Motor neuron (in vitro differentiated cells): ENCODE measurements around the gene ASPM. TPM values are rescaled to one million over a fixed set of nuclear protein-coding genes. Genes with fewer than 3 reads are reported as not detected.
"Not testable (repeated sequence)": the region's sequence is repeated elsewhere in the genome, so short reads cannot be mapped to it uniquely, and the experiment has no call there.

Experiments
- ATAC-seq, 8 experiments: fragments of 200-7000 bp; cut with Tn5 transposase; replicated peaks in 6 of 8; 2 replicates each; pipeline ENCODE4 v1.8.0; 2021; ENCODE audit warnings: mild to moderate bottlenecking in 8 of 8, moderate library complexity in 8 of 8
- H3K27ac ChIP-seq, 2 donors: fragments of 250-450 bp; sonication (Bioruptor Pico); 2 replicates each; pipeline ENCODE4 v1.9.0; 2021; ENCODE audit warnings: antibody characterized with exemption in 2 of 2, mild to moderate bottlenecking in 2 of 2, moderate library complexity in 1 of 2
- H3K4me1 ChIP-seq, 2 donors: fragments of 250-450 bp; sonication (Bioruptor Pico); replicated peaks in 1 of 2; 2 replicates each; pipeline ENCODE4 v1.6.1; 2021; ENCODE audit warnings: antibody characterized with exemption in 2 of 2, mild to moderate bottlenecking in 2 of 2, moderate library complexity in 1 of 2
- H3K4me3 ChIP-seq, 5 donors: fragments of 250-450 bp; sonication (Bioruptor Pico); 2 replicates each; pipeline ENCODE4 v1.9.0; 2021; ENCODE audit warnings: antibody characterized with exemption in 5 of 5, mild to moderate bottlenecking in 5 of 5, moderate library complexity in 4 of 5
- WGBS, 10 experiments: fragments of 450-650 bp; shearing (Covaris generic); methylation state at CpG; one replicate each; pipeline ENCODE4 v1.0.0; 2022; 5-methylcytosine and 5-hydroxymethylcytosine counted together
- in situ Hi-C, 9 experiments: fragments of 400-800 bp; cut with MboI; loops; one replicate each; pipeline ENCODE4 v1.15.0; 2021; ENCODE audit warnings: low sequenced_read_pairs in 9 of 9, low pct_unique_long_range_greater_than_20kb in 2 of 9; ENCODE audit not compliant: unreplicated experiment in 9 of 9
- total RNA-seq, 8 experiments: library from RNA; unstranded; fragments of 300-600 nt; gene quantifications; 2 replicates each; pipeline versions ENCODE4 v1.2.3 to v1.2.4, GENCODE V29; 2022

Gene ASPM
- total RNA-seq, 8 experiments from 2014 or later, result 0.15 to 55.5 (median 3.1) TPM

- Histone ChIP-seq H3K4me1 (no peaks in the 10 kb centered on the region), H3K27ac (no peak overlapping the region), H3K4me3 (no peak overlapping the region)
- in situ Hi-C loops, result no loop called here
- no peak for ATAC-seq
These were observed 97.4 kb downstream of the ASPM start for GRCh38 chr1:197049100-197049499.

GRCh38 chr1:197042676-197043341 is 103.7 kb downstream of the ASPM start:
- in situ Hi-C loops, result no loop called here
- WGBS, 10 experiments, result 14 to 100% (median 62%) methylated on average over 1 to 4 of the region's 4 CpGs
- no peaks in the 10 kb centered on the region for H3K4me1 ChIP-seq
- H3K4me3 ChIP-seq, result no peak overlapping the region
- peak in 2 of 8 experiments; percentile 16 to 73 for ATAC-seq
- no peak overlapping the region for H3K27ac ChIP-seq

- in situ Hi-C loops, result no loop called here
- H3K27ac ChIP-seq, result no peak overlapping the region
- no peak overlapping the region for H3K4me3 ChIP-seq
- WGBS, 10 experiments, result 23 to 91% (median 85%) methylated on average over 5 to 7 of the region's 7 CpGs
- ATAC-seq, result no peak
- no peaks in the 10 kb centered on the region for H3K4me1 ChIP-seq
These were observed 104.7 kb downstream of the ASPM start for GRCh38 chr1:197041486-197042353.

GRCh38 chr1:197036861-197037260 is 109.6 kb downstream of the ASPM start:
- Histone ChIP-seq H3K4me1 (no peaks in the 10 kb centered on the region), H3K27ac (no peak overlapping the region), H3K4me3 (no peak overlapping the region)
- no peak for ATAC-seq
- WGBS, 10 experiments, result 78 to 100% (median 93%) methylated on average over 2 to 3 of the region's 3 CpGs
- in situ Hi-C loops, result no loop called here

- WGBS, 10 experiments, result 0 to 91% (median 76%) methylated on average over 3 to 6 of the region's 6 CpGs
- H3K4me1 ChIP-seq, in situ Hi-C loops, H3K27ac ChIP-seq, H3K4me3 ChIP-seq: not testable (repeated sequence)
- ATAC-seq, result peak in 2 of 8 experiments; percentile 44 to 71
These were observed 111.7 kb downstream of the ASPM start for GRCh38 chr1:197034631-197035339.

Other genes starting within 250 kb of the ASPM start
- gene CFHR2, start 202.9 kb downstream of the ASPM start, total RNA-seq, result 1 to 10 TPM in 1 of 8 experiments, not detected in 7; 1.7 TPM
- gene CFHR5, start 169.1 kb downstream of the ASPM start, total RNA-seq, result under 1 TPM in 1 of 8 experiments, not detected in 7; 0.09 TPM
- not detected for gene F13B, start 79.4 kb downstream of the ASPM start, total RNA-seq
- 10 to 100 TPM in 7 of 8 experiments, 1 to 10 TPM in 1; 9.6 to 45.4 (median 23.8) TPM for gene ZBTB41, start 54.6 kb upstream of the ASPM start, total RNA-seq
- 10 to 100 TPM in 5 of 8 experiments, 1 to 10 TPM in 2, under 1 TPM in 1; 0.66 to 24.9 (median 14.2) TPM for gene CRB1, start 121.6 kb upstream of the ASPM start, total RNA-seq